GM21447 (cell line): ENCODE measurements around the gene PSD4.

Source experiments
- ATAC-seq: cut with Tn5 transposase; IDR thresholded peaks from one replicate; pipeline ENCODE4 v1.9.1; 2021; ENCODE audit not compliant: unreplicated experiment

Gene PSD4

GRCh38 chr2:113141451-113141850 lies 32.3 kb upstream of the PSD4 start:
- no peak for ATAC-seq

DNA sequence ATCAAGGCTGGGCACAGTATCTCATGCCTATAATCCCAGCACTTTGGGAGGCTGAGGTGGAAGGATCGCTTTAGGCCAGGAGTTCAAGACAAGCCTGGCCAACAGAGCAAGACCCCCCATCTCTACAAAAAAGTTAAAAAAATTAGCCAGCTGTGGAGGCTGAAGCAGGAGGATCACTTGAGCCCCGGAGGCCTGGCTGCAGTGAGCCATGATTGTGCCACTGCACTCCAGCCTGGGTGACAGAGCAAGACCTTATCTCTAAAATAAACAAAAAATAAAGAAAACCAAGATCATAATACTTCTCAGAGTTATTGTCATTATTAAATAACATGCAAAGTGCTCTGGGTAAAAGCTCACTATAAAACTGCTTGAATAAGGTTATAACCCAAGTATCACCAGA lies 31.5 kb upstream of the PSD4 start:
- ATAC-seq: no peak

- no peak for ATAC-seq
Measured at GRCh38 chr2:113144259-113144658, 29.5 kb upstream of the PSD4 start.

GRCh38 chr2:113148606-113149552 lies 24.9 kb upstream of the PSD4 start:
- ATAC-seq: peak; percentile 61

DNA sequence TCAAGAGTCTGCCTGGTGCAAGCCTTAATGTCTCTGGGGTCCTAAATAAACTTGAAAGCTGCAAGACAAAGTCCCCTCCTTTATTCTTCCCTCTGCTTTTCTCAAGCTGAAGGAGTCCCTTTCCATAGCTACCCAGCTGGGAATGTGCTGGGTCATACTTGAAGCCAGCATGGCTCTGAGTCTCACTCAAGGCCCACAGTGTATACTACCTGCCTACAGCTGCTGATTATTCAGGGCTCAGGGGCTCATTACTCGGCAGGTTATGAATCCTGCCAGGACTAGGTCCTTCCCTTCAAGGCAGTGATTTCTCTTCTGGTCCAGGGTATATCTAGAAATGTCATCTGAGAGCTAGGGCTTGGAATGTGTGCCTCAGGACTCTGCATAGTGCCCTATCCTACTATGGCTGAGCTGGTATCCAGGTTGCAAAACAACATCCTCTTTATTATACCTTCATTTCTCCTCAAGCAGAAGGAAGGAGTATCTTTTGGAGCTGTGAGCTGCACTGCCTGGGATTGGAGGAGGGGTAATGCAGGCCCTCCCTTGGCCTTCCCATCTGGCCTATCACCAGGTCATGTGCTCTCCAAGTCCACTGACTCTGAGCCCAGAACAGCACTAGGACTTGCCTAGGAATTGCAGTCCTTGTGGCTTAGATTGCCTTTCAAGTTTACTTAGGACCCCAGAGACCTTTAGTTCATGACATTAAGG lies 24.1 kb upstream of the PSD4 start:
- no peak for ATAC-seq

DNA sequence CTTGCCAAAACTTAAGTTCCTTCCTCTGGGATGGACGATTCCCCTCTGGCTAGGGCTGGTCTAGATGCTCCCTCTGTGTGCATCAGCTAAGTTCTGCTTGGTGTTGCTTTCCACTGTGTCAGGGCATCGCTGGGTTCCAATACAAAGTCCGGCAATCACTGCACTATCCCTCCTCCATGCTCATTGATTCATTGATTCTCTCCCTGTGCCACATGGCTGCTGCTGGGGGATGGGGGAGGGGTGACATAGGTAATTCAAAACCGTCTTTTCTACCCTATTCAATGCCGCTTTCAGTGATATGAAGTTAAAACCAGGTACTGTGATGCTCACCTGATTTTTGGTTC lies 23.5 kb upstream of the PSD4 start:
- no peak for ATAC-seq

DNA sequence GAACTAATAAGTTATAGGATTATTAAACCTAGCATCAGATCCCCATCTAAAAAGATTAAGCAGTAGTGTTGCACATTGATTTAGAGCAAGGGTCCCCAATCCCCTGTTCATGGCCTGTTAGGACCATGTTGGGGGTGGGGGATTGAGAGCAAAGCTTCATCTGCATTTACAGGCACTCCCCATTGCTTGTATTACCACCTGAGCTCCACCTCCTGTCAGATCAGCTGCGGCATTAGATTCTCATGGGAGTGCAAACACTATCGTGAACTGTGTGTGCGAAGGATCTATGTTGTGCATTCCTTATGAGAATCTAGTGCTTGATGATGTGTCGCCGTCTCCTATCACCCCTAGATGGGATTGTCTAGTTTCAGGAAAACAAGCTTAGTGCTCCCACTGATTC lies 18.4 kb upstream of the PSD4 start:
- ATAC-seq: no peak

GRCh38 chr2:113156278-113157117 lies 17.3 kb upstream of the PSD4 start:
- no peak for ATAC-seq

- ATAC-seq: no peak
Measured at GRCh38 chr2:113157118-113157896, 16.5 kb upstream of the PSD4 start.

- ATAC-seq: no peak
Measured at GRCh38 chr2:113157897-113158753, 15.6 kb upstream of the PSD4 start.

DNA sequence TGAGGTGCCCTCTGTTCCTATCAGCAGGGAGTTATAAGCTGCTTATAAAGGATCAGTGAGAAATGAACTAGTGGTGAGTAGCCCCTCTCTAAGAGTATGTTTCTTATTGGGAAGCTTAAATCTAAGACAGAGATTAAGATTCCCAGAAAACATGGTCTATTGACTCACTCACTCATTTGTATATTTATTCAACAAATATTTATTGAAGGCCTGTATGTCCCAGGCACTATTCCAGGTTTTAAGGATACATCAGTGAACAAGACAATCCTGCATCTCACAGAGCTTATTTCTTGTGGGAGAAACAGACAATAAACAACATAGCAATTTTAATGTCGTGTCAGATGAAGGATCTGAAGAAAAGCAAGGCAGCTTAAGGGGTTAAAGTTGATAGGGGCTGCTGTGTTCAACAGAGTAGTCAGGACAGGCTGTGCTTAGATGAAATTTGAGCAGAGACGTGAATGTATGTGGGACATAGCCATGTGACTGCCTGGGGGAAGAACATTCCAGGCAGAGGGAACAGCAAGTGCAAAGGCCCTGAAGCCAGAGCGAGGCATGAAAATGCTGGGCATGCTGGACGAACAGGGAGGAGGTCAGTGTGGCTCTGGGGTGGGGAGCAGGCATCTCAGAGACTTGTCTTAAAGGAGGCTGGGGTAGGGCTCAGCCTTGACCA lies 14.8 kb upstream of the PSD4 start:
- ATAC-seq: no peak

- ATAC-seq: no peak
Measured at GRCh38 chr2:113160248-113160647, 13.5 kb upstream of the PSD4 start.

DNA sequence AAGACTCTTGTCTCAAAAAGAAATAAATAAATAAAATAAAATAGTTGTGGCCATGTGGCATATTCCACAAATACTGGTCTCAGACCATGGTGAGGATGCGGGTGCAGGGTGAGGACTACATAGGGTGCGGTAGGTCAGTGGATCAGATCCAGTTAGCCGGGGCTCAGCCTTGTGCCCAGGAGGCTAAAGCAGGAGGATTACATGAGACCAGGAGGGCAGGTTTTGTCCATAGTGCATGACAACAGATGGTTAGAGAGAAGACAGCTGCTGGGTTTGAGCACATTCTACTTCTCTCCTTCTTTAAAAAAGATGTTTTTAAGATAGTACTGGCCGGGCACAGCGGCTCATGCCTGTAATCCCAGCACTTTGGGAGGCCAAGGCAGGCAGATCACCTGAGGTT lies 12.8 kb upstream of the PSD4 start:
- no peak for ATAC-seq

DNA sequence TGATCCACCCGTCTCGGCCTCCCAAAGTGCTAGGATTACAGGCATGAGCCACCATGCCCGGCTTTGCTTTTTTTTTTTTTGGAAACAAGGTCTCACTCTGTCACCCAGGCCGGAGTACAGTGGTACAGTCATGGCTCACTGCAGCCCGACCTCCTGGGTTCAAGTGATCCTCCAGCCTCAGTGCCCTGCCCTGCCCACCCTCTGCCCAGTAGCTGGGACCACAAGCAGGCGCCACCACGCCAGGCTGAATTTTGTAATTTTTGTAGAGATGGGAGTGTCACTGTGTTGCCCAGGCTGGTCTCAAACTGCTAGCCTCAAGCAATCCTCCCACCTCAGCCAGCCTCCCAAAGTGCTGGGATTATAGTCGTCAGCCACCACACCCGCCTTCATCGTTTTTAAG lies 11.6 kb upstream of the PSD4 start:
- ATAC-seq: no peak

- ATAC-seq: no peak
Measured at GRCh38 chr2:113162869-113163268, 10.9 kb upstream of the PSD4 start.

DNA sequence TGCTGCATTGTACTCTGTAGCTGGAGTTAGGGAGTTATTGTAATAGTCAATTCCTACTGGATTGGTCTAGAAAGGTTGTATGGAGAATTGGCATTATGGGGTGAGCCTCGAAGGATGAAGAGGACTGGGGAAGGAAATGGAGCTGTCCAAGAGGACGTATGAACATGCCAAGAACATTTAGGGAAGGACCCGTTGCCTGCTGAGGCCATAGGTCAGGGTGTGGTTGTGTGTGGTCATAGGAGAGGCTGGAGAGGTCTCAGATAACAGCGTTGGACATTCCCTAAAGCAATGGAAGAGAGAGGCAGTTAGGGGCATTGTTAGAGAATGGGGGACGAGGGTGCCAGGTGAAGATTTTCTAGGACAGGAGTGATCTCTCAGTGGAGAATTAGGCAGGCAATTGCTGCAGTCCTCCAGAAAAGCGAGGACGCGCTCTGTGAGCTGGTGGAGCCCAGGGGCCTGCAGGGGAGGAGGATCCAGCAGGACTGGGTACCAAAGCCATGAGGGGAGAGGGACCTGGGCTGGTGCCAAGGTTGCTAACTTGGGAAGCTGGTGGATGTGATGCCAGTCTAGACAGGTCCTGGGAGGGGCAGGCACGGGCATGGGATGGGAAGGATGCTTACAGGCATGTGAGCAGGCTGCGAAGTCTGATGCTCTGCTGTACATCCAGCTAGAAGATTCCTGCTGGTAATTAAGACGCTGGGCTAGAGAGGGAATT lies 9.4 kb upstream of the PSD4 start:
- ATAC-seq: no peak

GRCh38 chr2:113164930-113165585 lies 8.7 kb upstream of the PSD4 start:
- no peak for ATAC-seq

DNA sequence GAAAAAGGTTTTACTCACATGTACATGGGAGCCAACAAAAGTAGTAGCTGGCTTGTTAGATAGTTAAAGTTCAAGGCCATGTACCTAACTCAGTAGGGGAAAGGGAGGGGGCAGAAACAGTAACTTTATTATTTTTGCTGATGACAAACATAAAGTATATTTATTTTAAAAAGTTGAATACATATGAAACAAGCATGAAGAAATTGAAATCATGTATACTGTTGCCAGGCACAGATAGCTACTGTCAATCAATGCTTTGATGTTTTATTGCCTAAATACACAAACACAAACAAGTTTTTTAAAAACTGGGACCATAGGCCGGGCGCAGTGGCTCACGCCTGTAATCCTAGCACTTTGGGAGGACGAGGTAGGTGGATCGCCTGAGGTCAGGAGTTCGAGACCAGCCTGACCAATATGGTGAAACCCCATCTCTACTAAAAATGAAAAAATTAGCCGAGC lies 7.6 kb upstream of the PSD4 start:
- no peak for ATAC-seq
